ENCODE measurements around the gene TM9SF2. TPM values are rescaled to one million over a fixed set of nuclear protein-coding genes. Genes with fewer than 3 reads are reported as not detected.

TM9SF2 gene
- total and polyA plus RNA-seq, 4 donors, result 100 to 175 (median 133) TPM

GRCh38 chr13:99507054-99507453 lies 5.8 kb downstream of the TM9SF2 start:
- Histone ChIP-seq H3K36me3 (ENCODE audit: control insufficient read depth, insufficient read depth, low read length) (peaks cover 6% of the 10 kb centered on the region), H3K27ac (ENCODE audit: low read depth, low read length) (no peak overlapping the region), H3K4me3 (ENCODE audit: low read depth, low read length) (no peak overlapping the region), H3K4me1 (ENCODE audit: control insufficient read depth, insufficient read depth, low read length) (peaks cover 3% of the 10 kb centered on the region), H3K27me3 (ENCODE audit: control insufficient read depth, insufficient read depth, low read length) (no peaks in the 10 kb centered on the region), H3K9me3 (ENCODE audit: control insufficient read depth, insufficient read depth, low read length) (peaks cover 4% of the 10 kb centered on the region)
- WGBS (ENCODE audit: insufficient coverage), result no CpG with 5 or more reads among the region's 3 CpGs
- no peak for DNase-seq (ENCODE audit: low read depth in 4 of 6, low spot score in 6 of 6)

GRCh38 chr13:99507551-99507950 lies 6.3 kb downstream of the TM9SF2 start:
- peaks cover 3% of the 10 kb centered on the region for H3K4me1 ChIP-seq (ENCODE audit: control insufficient read depth, insufficient read depth, low read length)

GRCh38 chr13:99507986-99508385 lies 6.7 kb downstream of the TM9SF2 start:
- no peaks in the 10 kb centered on the region for H3K27me3 ChIP-seq (ENCODE audit: control insufficient read depth, insufficient read depth, low read length)
- H3K27ac ChIP-seq (ENCODE audit: low read depth, low read length), result no peak overlapping the region
- H3K4me3 ChIP-seq (ENCODE audit: low read depth, low read length), result no peak overlapping the region
- peaks cover 3% of the 10 kb centered on the region for H3K4me1 ChIP-seq (ENCODE audit: control insufficient read depth, insufficient read depth, low read length)
- H3K36me3 ChIP-seq (ENCODE audit: control insufficient read depth, insufficient read depth, low read length), result peaks cover 6% of the 10 kb centered on the region
- peaks cover 4% of the 10 kb centered on the region for H3K9me3 ChIP-seq (ENCODE audit: control insufficient read depth, insufficient read depth, low read length)
- DNase-seq (ENCODE audit: low read depth in 4 of 6, low spot score in 6 of 6), result no peak

More at GRCh38 chr13:99507551-99507950, 6.3 kb downstream of the TM9SF2 start:
- Histone ChIP-seq H3K27ac (ENCODE audit: low read depth, low read length) (no peak overlapping the region), H3K4me3 (ENCODE audit: low read depth, low read length) (no peak overlapping the region), H3K27me3 (ENCODE audit: control insufficient read depth, insufficient read depth, low read length) (no peaks in the 10 kb centered on the region), H3K36me3 (ENCODE audit: control insufficient read depth, insufficient read depth, low read length) (peaks cover 6% of the 10 kb centered on the region), H3K9me3 (ENCODE audit: control insufficient read depth, insufficient read depth, low read length) (peaks cover 4% of the 10 kb centered on the region)
- DNase-seq (ENCODE audit: low read depth in 4 of 6, low spot score in 6 of 6), result no peak
- WGBS (ENCODE audit: insufficient coverage), result 60% methylated on average over 1 of the region's 3 CpGs

GRCh38 chr13:99509479-99509878 lies 8.2 kb downstream of the TM9SF2 start:
- Histone ChIP-seq H3K27me3 (ENCODE audit: control insufficient read depth, insufficient read depth, low read length) (no peaks in the 10 kb centered on the region), H3K27ac (ENCODE audit: low read depth, low read length) (no peak overlapping the region), H3K4me1 (ENCODE audit: control insufficient read depth, insufficient read depth, low read length) (no peaks in the 10 kb centered on the region), H3K36me3 (ENCODE audit: control insufficient read depth, insufficient read depth, low read length) (peaks cover 6% of the 10 kb centered on the region), H3K9me3 (ENCODE audit: control insufficient read depth, insufficient read depth, low read length) (peaks cover 4% of the 10 kb centered on the region), H3K4me3 (ENCODE audit: low read depth, low read length) (no peak overlapping the region)
- no peak for DNase-seq (ENCODE audit: low read depth in 4 of 6, low spot score in 6 of 6)
- WGBS (ENCODE audit: insufficient coverage), result 95% methylated on average over 4 of the region's 4 CpGs

- 100% methylated on average over 1 of the region's 4 CpGs for WGBS (ENCODE audit: insufficient coverage)
- Histone ChIP-seq H3K4me1 (ENCODE audit: control insufficient read depth, insufficient read depth, low read length) (no peaks in the 10 kb centered on the region), H3K4me3 (ENCODE audit: low read depth, low read length) (no peak overlapping the region), H3K36me3 (ENCODE audit: control insufficient read depth, insufficient read depth, low read length) (peaks cover 6% of the 10 kb centered on the region), H3K27ac (ENCODE audit: low read depth, low read length) (no peak overlapping the region), H3K27me3 (ENCODE audit: control insufficient read depth, insufficient read depth, low read length) (no peaks in the 10 kb centered on the region), H3K9me3 (ENCODE audit: control insufficient read depth, insufficient read depth, low read length) (no peaks in the 10 kb centered on the region)
- no peak for DNase-seq (ENCODE audit: low read depth in 4 of 6, low spot score in 6 of 6)
These were observed 13.5 kb downstream of the TM9SF2 start for GRCh38 chr13:99514801-99515200.

GRCh38 chr13:99516153-99516929 lies 15.1 kb downstream of the TM9SF2 start:
- H3K27me3 ChIP-seq (ENCODE audit: control insufficient read depth, insufficient read depth, low read length), result no peaks in the 10 kb centered on the region
- peaks cover 15% of the 10 kb centered on the region for H3K36me3 ChIP-seq (ENCODE audit: control insufficient read depth, insufficient read depth, low read length)
- H3K4me3 ChIP-seq (ENCODE audit: low read depth, low read length), result no peak overlapping the region
- H3K27ac ChIP-seq (ENCODE audit: low read depth, low read length), result no peak overlapping the region
- H3K4me1 ChIP-seq (ENCODE audit: control insufficient read depth, insufficient read depth, low read length), result no peaks in the 10 kb centered on the region
- DNase-seq (ENCODE audit: low read depth in 4 of 6, low spot score in 6 of 6), result no peak
- H3K9me3 ChIP-seq (ENCODE audit: control insufficient read depth, insufficient read depth, low read length), result no peaks in the 10 kb centered on the region
- WGBS (ENCODE audit: insufficient coverage), result 17% methylated on average over 1 of the region's 5 CpGs

- Histone ChIP-seq H3K36me3 (ENCODE audit: control insufficient read depth, insufficient read depth, low read length) (peaks cover 19% of the 10 kb centered on the region), H3K4me1 (ENCODE audit: control insufficient read depth, insufficient read depth, low read length) (no peaks in the 10 kb centered on the region), H3K27me3 (ENCODE audit: control insufficient read depth, insufficient read depth, low read length) (no peaks in the 10 kb centered on the region), H3K27ac (ENCODE audit: low read depth, low read length) (no peak overlapping the region), H3K4me3 (ENCODE audit: low read depth, low read length) (no peak overlapping the region), H3K9me3 (ENCODE audit: control insufficient read depth, insufficient read depth, low read length) (no peaks in the 10 kb centered on the region)
- WGBS (ENCODE audit: insufficient coverage), result no CpG with 5 or more reads among the region's 2 CpGs
- DNase-seq (ENCODE audit: low read depth in 4 of 6, low spot score in 6 of 6), result no peak
These were observed 16.3 kb downstream of the TM9SF2 start for GRCh38 chr13:99517577-99517976.

GRCh38 chr13:99517984-99518383 lies 16.7 kb downstream of the TM9SF2 start:
- 100% methylated on average over 4 of the region's 6 CpGs for WGBS (ENCODE audit: insufficient coverage)
- Histone ChIP-seq H3K9me3 (ENCODE audit: control insufficient read depth, insufficient read depth, low read length) (no peaks in the 10 kb centered on the region), H3K36me3 (ENCODE audit: control insufficient read depth, insufficient read depth, low read length) (peaks cover 20% of the 10 kb centered on the region), H3K27me3 (ENCODE audit: control insufficient read depth, insufficient read depth, low read length) (no peaks in the 10 kb centered on the region), H3K27ac (ENCODE audit: low read depth, low read length) (no peak overlapping the region), H3K4me3 (ENCODE audit: low read depth, low read length) (no peak overlapping the region), H3K4me1 (ENCODE audit: control insufficient read depth, insufficient read depth, low read length) (no peaks in the 10 kb centered on the region)
- no peak for DNase-seq (ENCODE audit: low read depth in 4 of 6, low spot score in 6 of 6)

GRCh38 chr13:99522298-99522697 lies 21.0 kb downstream of the TM9SF2 start:
- H3K27me3 ChIP-seq (ENCODE audit: control insufficient read depth, insufficient read depth, low read length), result no peaks in the 10 kb centered on the region
- no peak overlapping the region for H3K4me3 ChIP-seq (ENCODE audit: low read depth, low read length)
- no CpG with 5 or more reads among the region's 2 CpGs for WGBS (ENCODE audit: insufficient coverage)
- peaks cover 35% of the 10 kb centered on the region for H3K36me3 ChIP-seq (ENCODE audit: control insufficient read depth, insufficient read depth, low read length)
- no peak overlapping the region for H3K27ac ChIP-seq (ENCODE audit: low read depth, low read length)
- H3K9me3 ChIP-seq (ENCODE audit: control insufficient read depth, insufficient read depth, low read length), result no peaks in the 10 kb centered on the region
- DNase-seq (ENCODE audit: low read depth in 4 of 6, low spot score in 6 of 6), result no peak
- H3K4me1 ChIP-seq (ENCODE audit: control insufficient read depth, insufficient read depth, low read length), result no peaks in the 10 kb centered on the region

- 93% methylated on average over 1 of the region's 4 CpGs for WGBS (ENCODE audit: insufficient coverage)
- Histone ChIP-seq H3K4me3 (ENCODE audit: low read depth, low read length) (no peak overlapping the region), H3K9me3 (ENCODE audit: control insufficient read depth, insufficient read depth, low read length) (no peaks in the 10 kb centered on the region)
These were observed 22.6 kb downstream of the TM9SF2 start for GRCh38 chr13:99523838-99524237.

More at GRCh38 chr13:99523838-99524237, 22.6 kb downstream of the TM9SF2 start:
- Histone ChIP-seq H3K27ac (ENCODE audit: low read depth, low read length) (no peak overlapping the region), H3K27me3 (ENCODE audit: control insufficient read depth, insufficient read depth, low read length) (no peaks in the 10 kb centered on the region), H3K4me1 (ENCODE audit: control insufficient read depth, insufficient read depth, low read length) (no peaks in the 10 kb centered on the region), H3K36me3 (ENCODE audit: control insufficient read depth, insufficient read depth, low read length) (peaks cover 29% of the 10 kb centered on the region)
- DNase-seq (ENCODE audit: low read depth in 4 of 6, low spot score in 6 of 6), result no peak
